Esophagus muscularis mucosa (tissue), 4 donors: ENCODE measurements around the gene ARHGAP31. TPM values are rescaled to one million over a fixed set of nuclear protein-coding genes. Genes with fewer than 3 reads are reported as not detected.

ENCODE experiments used
- DNase-seq: peaks from one replicate; pipeline ENCODE4 v3.0.0-alpha.2; 2017; ENCODE audit errors: extremely low spot score
- H3K27ac ChIP-seq, 4 donors: fragments of 200-600 bp; sonication (generic); replicated peaks in 1 of 4; 1 replicate in 3 of 4; 2 replicates in 1 of 4; pipeline ENCODE4 v1.5.1; 2016 to 2019; ENCODE audit warnings: mild to moderate bottlenecking in 1 of 4
- H3K27me3 ChIP-seq, 4 donors: fragments of 200-600 bp; sonication (generic); one replicate each; pipeline versions ENCODE4 v1.5.1 to v1.6.0; 2016 to 2019
- H3K36me3 ChIP-seq, 4 donors: fragments of 200-600 bp; sonication (generic); one replicate each; pipeline ENCODE4 v1.5.1; 2016 to 2019
- H3K4me1 ChIP-seq, 4 donors: fragments of 200-600 bp; sonication (generic); one replicate each; pipeline ENCODE4 v1.5.1; 2016 to 2019
- H3K4me3 ChIP-seq, 4 donors: fragments of 200-600 bp; sonication (generic); 1 replicate in 2 of 4; 2 replicates in 2 of 4; pipeline ENCODE4 v1.5.1; 2016 to 2019; ENCODE audit warnings: mild to moderate bottlenecking in 4 of 4, moderate library complexity in 1 of 4
- H3K9me3 ChIP-seq, 4 donors: fragments of 200-600 bp; sonication (generic); 1 replicate in 3 of 4; 2 replicates in 1 of 4; pipeline ENCODE4 v1.5.1; 2016 to 2019
- EP300 ChIP-seq: sonication (generic); formaldehyde crosslinking; IDR thresholded peaks from one replicate; pipeline ENCODE4 v1.6.1; 2017; ENCODE audit warnings: antibody characterized with exemption
- POLR2A ChIP-seq: fragments of 450-650 bp; IDR thresholded peaks from one replicate; pipeline ENCODE4 v1.6.1; 2017; ENCODE audit warnings: antibody characterized with exemption, moderate library complexity, mild to moderate bottlenecking, low read depth
- POLR2AphosphoS5 ChIP-seq, 2 donors: sonication (generic); formaldehyde crosslinking; IDR thresholded peaks; one replicate each; pipeline ENCODE4 v1.6.1; 2017; ENCODE audit warnings: antibody characterized with exemption in 2 of 2
- WGBS: methylation state at CpG from one replicate; pipeline ENCODE4 v1.1.5; 2018; 5-methylcytosine and 5-hydroxymethylcytosine counted together
- intact Hi-C: fragments of 100-400 bp; cut with DNase I; formaldehyde crosslinking; loops from one replicate; pipeline ENCODE4 v1.15.1; 2023
- total RNA-seq, 4 donors: library from RNA; depleted of rRNA; stranded (reverse); fragments of >200 nt; gene quantifications; one replicate each; pipeline versions ENCODE4 v1.1.0 to v1.2.1, GENCODE V29; 2016
- TF ChIP-seq, protein P1 (sequence below), 3 experiments: fragments of 200-600 bp in 2 of 3; fragments of 450-650 bp in 1 of 3; sonication (generic) in 2 of 3; IDR thresholded peaks; one replicate each; pipeline ENCODE4 v1.5.1; 2017 to 2019; ENCODE audit warnings: antibody characterized with exemption in 3 of 3, mild to moderate bottlenecking in 2 of 3, moderate library complexity in 1 of 3

Gene ARHGAP31
- total RNA-seq, 4 donors from 2014 or later = 14.5 to 25.9 (median 23.1) TPM

DNA sequence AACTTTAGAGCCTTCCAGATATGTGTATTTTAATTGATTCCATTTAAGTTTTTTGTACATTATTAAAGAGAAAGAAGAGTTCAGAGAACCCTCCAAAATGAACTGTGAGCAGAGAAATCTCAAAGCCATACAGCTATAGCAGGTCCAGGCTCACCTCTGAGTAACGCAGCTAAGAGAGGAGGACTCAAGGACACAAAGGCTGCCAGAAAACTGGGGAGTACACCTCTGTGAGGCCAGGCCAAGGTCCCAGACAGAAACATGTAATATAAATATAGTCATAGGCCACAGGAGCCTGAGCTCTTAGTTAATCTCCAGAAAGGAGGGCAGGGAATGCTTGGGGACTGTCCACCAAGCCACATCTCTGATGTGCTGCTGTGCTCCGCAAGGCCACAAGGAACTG is 102.7 kb downstream of the ARHGAP31 start:
- DNase-seq = no peak
- H3K27me3 ChIP-seq = no peaks in the 10 kb centered on the region
- H3K27ac ChIP-seq = no peak overlapping the region
- 96% methylated on average over 2 of the region's 2 CpGs for WGBS
- H3K9me3 ChIP-seq = no peaks in the 10 kb centered on the region
- intact Hi-C loops = no loop called here
- peaks cover 24 to 91% (median 65%) of the 10 kb centered on the region in 4 donors for H3K36me3 ChIP-seq
- no peak overlapping the region for H3K4me3 ChIP-seq
- no peak for TF ChIP-seq POLR2AphosphoS5 (IDR thresholded peaks at IDR 0.05)
- TF ChIP-seq EP300 = no peak
- TF ChIP-seq POLR2A = no peak
- TF ChIP-seq, protein P1, sequence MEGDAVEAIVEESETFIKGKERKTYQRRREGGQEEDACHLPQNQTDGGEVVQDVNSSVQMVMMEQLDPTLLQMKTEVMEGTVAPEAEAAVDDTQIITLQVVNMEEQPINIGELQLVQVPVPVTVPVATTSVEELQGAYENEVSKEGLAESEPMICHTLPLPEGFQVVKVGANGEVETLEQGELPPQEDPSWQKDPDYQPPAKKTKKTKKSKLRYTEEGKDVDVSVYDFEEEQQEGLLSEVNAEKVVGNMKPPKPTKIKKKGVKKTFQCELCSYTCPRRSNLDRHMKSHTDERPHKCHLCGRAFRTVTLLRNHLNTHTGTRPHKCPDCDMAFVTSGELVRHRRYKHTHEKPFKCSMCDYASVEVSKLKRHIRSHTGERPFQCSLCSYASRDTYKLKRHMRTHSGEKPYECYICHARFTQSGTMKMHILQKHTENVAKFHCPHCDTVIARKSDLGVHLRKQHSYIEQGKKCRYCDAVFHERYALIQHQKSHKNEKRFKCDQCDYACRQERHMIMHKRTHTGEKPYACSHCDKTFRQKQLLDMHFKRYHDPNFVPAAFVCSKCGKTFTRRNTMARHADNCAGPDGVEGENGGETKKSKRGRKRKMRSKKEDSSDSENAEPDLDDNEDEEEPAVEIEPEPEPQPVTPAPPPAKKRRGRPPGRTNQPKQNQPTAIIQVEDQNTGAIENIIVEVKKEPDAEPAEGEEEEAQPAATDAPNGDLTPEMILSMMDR (IDR thresholded peaks at IDR 0.05) = no peak
- no peaks in the 10 kb centered on the region for H3K4me1 ChIP-seq

DNA sequence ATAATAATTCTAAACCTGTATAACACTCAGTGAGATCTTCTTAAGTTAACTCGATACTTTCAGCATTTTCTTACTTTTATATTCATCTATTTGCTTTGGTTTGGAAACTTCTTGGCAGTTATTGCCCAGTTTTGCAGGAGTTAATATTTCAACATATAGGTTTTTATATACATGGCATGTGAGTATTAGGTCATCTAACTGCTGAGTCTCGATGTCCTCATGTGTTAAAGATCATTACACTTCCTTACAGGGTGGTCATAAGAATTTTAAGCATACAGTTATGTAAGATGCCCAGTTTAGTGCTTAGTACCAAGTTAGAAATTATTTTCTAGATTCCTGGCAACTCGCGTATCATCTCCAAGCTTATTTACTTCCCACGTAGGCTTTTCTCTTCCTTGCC is 106.3 kb downstream of the ARHGAP31 start:
- DNase-seq = no peak
- Histone ChIP-seq H3K4me3 (no peak overlapping the region), H3K4me1 (peaks cover 0 to 5% (median 0%) of the 10 kb centered on the region in 4 donors), H3K36me3 (peaks cover 0 to 89% (median 67%) of the 10 kb centered on the region in 4 donors), H3K27me3 (no peaks in the 10 kb centered on the region), H3K9me3 (no peaks in the 10 kb centered on the region), H3K27ac (no peak overlapping the region)
- WGBS = 87% methylated on average over 5 of the region's 5 CpGs
- intact Hi-C loops = no loop called here
- TF ChIP-seq EP300 (no peak), POLR2AphosphoS5 (IDR thresholded peaks at IDR 0.05) (no peak), POLR2A (no peak)
- TF ChIP-seq, protein P1 (IDR thresholded peaks at IDR 0.05) = no peak

DNA sequence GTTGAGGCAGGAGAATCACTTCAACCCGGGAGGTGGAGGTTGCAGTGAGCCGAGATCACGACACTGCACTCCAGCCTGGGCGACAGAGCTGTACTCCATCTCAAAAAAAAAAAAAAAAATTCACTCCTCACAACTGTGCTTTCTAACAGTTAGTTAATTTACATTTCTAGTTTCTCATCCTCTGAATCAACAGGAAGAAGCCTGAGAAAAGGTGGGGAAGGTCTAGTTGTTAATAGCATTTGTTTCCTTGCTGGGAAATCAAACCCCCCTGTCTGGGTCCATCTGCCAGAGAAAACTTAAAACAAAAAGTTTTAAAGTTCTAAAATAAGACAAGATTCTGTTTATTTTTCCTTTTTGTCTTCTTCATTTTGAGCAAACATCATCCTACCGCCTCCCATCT is 106.9 kb downstream of the ARHGAP31 start:
- intact Hi-C loops = no loop called here
- 92% methylated on average over 5 of the region's 5 CpGs for WGBS
- Histone ChIP-seq H3K4me1 (peaks cover 0 to 5% (median 0%) of the 10 kb centered on the region in 4 donors), H3K27ac (no peak overlapping the region), H3K27me3 (no peaks in the 10 kb centered on the region), H3K4me3 (no peak overlapping the region), H3K9me3 (no peaks in the 10 kb centered on the region), H3K36me3 (peaks cover 0 to 90% (median 67%) of the 10 kb centered on the region in 4 donors)
- DNase-seq = no peak
- TF ChIP-seq POLR2AphosphoS5 (IDR thresholded peaks at IDR 0.05) = no peak
- no peak for TF ChIP-seq POLR2A
- TF ChIP-seq, protein P1 (IDR thresholded peaks at IDR 0.05) = no peak
- TF ChIP-seq EP300 = no peak

DNA sequence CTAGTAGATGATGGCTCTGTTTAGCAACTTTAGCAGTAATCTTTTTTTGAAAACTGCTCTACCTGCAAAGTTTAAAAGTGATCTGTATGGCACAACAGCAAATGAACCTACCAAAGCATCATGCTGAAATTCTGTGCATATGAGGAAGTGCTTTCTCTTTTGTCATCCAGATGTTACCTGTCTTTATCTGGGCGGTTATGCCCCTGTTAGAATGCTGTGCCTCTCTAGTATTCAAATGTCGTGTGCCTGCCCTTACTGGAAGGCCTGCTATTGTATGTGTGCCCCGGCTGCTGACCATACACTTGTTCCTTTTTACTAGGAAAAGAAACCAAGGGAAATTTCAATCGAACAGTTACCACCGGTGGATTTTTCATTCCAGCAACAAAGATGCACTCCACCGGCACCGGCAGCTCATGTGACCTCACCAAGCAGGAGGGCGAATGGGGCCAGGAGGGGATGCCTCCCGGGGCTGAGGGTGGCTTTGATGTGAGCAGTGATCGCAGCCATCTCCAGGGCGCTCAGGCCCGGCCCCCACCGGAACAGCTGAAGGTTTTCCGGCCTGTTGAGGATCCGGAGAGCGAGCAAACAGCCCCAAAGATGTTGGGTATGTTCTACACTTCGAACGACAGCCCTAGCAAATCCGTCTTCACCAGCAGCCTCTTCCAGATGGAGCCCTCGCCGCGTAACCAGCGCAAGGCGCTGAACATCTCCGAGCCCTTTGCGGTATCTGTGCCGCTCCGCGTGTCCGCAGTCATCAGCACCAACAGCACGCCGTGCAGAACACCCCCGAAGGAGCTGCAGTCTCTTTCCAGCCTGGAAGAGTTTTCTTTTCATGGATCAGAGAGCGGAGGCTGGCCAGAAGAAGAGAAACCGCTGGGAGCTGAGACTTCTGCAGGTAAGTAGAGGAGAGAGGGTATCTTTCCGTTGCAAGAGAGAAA is 107.6 kb downstream of the ARHGAP31 start:
- Histone ChIP-seq H3K9me3 (no peaks in the 10 kb centered on the region), H3K27me3 (no peaks in the 10 kb centered on the region), H3K27ac (no peak overlapping the region), H3K4me1 (peaks cover 0 to 5% (median 0%) of the 10 kb centered on the region in 4 donors), H3K36me3 (peaks cover 0 to 94% (median 66%) of the 10 kb centered on the region in 4 donors), H3K4me3 (no peak overlapping the region)
- peak; percentile 88 for DNase-seq
- TF ChIP-seq, protein P1 (IDR thresholded peaks at IDR 0.05) = no peak
- TF ChIP-seq EP300 (no peak), POLR2AphosphoS5 (IDR thresholded peaks at IDR 0.05) (no peak), POLR2A (no peak)
- 88% methylated on average over 26 of the region's 36 CpGs for WGBS
- intact Hi-C loops = no loop called here
